NB4 (cell line): Measurements from ENCODE around the gene CFAP221.

Experiments
- CTCF ChIP-seq: IDR thresholded peaks from one replicate; pipeline ENCODE4 v1.5.1; 2012; ENCODE audit warnings: low read depth, low read length
- MAX ChIP-seq: IDR thresholded peaks from 2 replicates; pipeline ENCODE4 v1.6.1; 2011; ENCODE audit warnings: low read depth, low read length
- MYC ChIP-seq: IDR thresholded peaks from 2 replicates; pipeline ENCODE4 v1.6.1; 2011; ENCODE audit warnings: low read depth, low read length
- POLR2A ChIP-seq: IDR thresholded peaks from 2 replicates; pipeline ENCODE4 v1.6.1; 2011; ENCODE audit warnings: mild to moderate bottlenecking; ENCODE audit not compliant: insufficient read length; ENCODE audit errors: extremely low read depth

GRCh38 chr2:119699016-119699606 is 154.9 kb downstream of the CFAP221 start:
- TF ChIP-seq CTCF = no peak
- TF ChIP-seq POLR2A = no peak
- TF ChIP-seq MAX = no peak
- TF ChIP-seq MYC = no peak
